ENCODE measurements around the gene VPS39.
A peak's percentile ranks its signal among the peaks of the same experiment; 100 is the strongest.

The VPS39 gene

GRCh38 chr15:42157981-42158765 lies 49.9 kb downstream of the VPS39 start:
- peak; percentile 9 for DNase-seq

DNA sequence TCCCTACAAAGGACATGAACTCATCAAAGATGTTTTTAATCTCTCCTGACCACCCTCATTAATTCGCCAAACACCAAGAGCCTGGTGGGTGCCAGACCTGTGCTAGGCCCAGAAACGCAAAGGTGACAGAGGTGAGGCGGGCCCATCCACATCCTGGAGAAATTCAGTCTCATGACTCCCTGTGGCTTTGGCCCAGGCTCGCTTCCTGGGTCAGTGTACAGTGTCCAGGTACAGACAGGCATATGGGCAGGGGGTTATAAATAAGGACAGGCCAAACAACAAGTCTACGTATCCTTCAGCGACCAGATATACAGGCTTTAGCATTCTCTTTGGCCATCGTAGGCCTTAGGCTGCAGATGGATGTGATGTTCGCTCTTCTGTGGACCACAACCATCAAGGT lies 50.7 kb downstream of the VPS39 start:
- DNase-seq, result no peak

GRCh38 chr15:42156243-42156922 lies 51.7 kb downstream of the VPS39 start, which contains the start of gene PLA2G4F:
TSS of gene PLA2G4F (minus strand) at chr15:42156636. CDS start at chr15:42156549, 87 bp downstream.
- DNase-seq, result no peak

DNA sequence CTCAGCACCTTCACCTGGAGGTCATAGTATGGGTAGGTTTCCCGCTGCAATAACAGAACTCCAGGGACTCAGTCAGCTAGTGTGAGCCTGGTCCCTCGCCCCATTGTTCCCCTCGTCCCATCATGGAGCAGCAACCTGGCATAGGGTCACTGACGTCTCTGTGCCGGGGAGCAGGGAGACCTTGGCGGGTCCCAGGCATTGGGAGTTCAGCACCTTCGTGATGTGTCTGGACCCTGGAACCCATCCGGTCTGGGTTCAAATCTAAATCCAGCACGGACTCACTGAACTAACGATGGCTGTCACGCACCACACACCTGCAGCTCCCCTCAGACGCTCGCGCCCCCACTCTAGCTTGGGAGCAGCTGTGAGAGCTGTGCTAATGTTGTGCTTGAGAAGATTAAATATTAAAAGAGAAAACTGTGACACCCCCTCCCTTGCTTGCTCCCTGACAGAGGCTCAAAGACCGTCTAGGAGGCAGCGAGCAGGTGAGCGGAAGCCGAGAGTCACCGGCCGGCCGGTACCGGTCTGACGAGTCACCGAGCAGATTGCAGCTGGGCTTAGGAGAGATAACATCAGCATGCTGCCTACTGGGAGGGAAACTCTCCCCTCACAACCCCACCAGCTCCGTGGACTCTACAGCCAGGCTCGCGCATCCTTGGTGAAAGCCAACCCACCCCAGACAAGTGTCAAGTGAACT lies 52.4 kb downstream of the VPS39 start:
- no peak for DNase-seq

- DNase-seq, result no peak
Observed at GRCh38 chr15:42154956-42155355, 53.1 kb downstream of the VPS39 start.

GRCh38 chr15:42154212-42154941 lies 53.7 kb downstream of the VPS39 start:
- DNase-seq, result peak; percentile 82

GRCh38 chr15:42153874-42154211 lies 54.3 kb downstream of the VPS39 start:
- DNase-seq, result no peak

- no peak for DNase-seq
Observed at GRCh38 chr15:42152921-42153698, 55.0 kb downstream of the VPS39 start.

GRCh38 chr15:42152196-42152920 lies 55.7 kb downstream of the VPS39 start:
- no peak for DNase-seq

DNA sequence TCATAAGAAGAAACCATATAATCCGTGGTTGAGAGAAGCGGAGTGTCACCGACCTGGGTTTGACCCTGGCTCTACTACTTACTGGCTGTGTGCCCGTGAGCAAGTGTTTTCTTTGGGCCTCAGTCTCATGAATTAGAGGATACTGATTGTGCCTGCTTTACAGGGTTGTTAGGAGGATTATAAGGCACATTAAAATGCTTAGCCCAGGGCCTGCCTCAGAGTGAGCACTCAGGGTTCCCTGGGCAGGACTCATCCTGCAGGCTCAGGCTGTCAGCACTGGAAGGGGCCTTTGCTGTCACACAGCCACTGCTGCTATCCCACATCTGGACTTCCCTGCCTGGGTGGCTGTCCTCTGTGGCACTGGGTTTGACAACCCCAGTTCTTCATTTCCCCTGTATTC lies 56.4 kb downstream of the VPS39 start:
- DNase-seq, result no peak

- DNase-seq, result no peak
Observed at GRCh38 chr15:42151141-42151561, 57.0 kb downstream of the VPS39 start.

DNA sequence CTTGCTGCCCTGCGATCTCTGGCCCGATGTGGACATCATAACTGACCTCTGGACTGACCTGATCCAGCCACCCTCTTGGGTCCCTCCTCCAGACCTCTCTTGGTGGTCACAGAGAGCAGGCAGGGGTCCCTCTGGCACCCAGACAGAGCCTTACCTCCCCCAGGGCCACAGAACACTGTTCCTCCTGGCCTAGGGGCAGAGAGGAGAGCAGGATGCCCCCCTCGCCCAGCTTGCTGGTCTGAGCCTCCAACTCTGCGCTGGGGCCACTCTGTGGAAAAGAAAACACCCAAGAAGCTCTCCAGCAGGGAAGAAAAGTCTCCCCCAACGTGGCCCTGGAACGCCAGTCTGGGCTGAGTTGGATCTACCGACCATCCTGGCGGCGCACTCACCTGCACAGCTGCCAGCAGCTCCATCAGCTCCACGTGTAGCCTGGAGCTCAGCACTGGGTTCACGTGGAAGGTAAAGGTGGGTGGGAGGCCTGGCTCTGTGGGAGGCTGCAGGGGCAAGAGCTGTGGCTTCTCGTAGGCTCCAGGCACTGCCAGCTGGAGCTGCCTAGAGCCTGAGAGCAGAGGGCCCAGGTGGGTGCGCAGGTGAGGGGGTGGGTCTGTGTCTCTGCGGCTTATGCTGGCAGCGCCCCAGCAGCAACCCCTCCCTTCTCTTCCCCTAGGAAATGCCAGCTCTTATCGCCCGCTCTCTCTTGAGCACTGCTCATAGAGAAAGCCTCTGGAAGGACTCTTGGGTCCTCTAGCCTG lies 57.7 kb downstream of the VPS39 start:
- DNase-seq, result no peak

GRCh38 chr15:42149493-42150218 lies 58.4 kb downstream of the VPS39 start:
- no peak for DNase-seq

DNA sequence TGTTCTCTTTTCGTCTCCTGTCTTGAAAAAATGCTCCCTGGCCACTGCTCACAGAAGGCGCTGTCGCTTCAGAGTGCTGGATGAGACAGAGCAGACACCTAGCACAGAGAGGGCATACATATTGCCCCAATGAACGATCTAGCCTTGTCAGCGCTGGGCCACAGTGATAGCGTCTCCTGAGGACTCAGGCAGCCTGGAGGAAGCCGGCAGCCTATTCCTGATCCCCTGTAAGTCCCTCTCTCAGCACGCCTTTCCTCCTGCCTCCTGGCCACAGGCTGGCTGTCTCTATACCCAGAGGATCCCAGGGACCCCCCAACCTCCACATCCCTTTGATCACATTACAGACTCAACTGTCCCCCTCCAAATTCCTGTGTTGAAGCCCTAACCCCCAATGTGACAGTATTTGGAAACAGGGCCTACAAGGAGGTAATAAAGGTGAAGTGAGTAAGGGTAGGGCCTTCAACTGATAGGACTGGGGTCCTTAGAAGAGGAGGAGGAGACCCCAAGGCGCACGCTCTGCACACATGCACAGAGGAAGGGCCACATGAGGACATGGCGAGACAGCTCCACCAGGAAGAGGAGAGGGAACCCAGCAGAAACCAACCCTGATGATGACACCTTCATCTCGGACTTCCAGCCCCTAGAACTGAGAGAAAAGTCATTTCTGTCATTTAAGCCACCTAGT lies 59.2 kb downstream of the VPS39 start:
- no peak for DNase-seq

DNA sequence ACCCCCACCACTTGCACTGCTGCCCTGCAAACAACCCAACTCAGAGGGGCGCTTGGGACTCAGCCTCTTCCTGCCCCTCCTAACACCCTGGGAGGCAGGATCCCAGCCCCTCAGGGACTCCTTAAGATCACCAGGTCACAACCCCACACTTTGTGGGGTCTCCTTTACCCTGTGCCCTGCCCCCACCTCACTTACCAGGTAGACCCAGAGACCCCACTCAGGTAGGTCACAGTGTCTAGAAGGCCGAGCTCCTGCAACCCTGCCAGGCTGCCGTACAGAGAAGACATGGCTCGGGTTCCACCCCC lies 60.7 kb downstream of the VPS39 start:
- DNase-seq, result no peak

DNA sequence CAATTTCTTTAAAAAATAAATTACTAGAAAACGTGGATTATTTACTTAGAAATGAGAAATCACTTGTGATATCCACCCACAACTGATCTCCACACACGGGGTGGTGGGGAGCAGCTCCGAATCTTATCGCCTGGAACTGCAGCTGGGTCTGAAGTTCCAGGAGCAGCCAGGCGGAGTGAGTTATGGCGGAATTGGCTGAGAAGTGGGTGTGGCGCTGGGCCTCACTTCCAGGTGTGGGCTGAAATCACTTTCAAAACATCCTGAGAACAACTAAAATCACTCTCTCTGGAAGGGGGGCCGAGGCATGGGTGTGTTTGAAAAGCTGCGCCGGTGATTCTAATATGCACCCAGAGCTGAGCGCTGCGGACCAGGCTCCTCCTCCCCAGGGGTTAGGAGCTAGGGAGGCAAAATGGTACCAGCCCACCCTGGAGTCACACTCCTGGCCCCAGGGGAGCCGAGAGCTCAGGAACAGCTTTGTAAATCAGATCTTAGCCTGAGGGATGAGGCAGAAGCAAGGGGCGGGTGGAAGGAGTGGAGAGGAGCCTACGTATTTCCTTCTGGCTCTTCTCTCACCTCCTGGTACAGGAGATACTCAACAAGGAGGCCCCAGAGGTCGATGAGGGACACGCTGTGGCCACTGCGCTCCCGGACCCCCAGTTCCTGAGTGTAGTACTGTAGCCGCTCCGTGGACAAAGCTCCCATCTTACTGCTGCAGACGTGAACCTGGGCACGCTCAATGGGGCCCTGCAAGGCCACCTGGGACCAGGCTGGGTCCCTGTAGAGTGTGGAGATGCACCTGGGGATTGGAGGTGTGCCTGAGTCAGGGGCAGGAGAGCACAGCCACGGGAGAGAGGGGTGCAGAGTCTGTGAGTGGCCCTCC lies 61.3 kb downstream of the VPS39 start:
- DNase-seq, result no peak

DNA sequence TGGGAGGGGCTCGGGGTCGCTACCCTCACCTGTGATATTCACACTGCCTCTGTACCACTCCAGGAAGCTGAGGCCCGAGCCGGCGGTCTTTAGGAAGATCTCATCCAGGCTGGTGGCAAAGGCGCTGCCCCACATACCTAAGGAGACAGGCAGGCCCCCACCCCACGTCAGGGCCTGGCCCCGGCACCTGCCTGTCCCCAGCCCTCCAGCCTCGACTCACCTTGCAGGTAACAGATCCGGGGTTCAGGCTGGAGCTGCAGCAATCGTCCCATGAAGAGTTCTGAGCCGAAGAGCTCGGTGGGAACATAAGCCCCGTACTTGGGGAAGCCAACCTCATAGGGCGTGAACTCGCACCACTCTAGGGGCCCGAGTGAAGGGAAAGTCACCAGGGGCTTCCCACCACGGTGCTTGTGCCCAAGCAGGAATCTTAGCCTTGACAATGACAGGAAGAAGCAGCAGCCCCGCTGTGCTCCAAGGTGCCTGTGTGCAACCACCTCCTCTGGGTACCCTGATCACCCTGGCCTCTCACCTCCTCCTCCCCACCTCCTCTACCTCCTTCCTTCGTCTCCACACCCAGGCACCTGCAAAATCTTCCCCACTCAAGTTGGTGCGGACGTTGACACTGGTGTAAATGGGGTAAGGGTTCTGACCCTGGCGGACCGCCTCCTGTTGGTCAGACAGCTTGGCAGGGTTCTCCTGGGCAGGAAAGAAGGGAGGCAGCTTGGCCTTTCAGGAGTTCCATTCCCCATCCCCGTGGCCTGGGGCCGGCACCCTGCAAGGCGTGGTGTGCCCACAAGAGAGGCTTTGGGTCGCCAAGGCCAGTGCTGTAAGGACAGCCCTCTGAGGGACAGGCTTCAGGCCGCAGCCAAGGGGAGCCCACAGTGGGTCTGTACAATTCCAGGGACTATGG lies 62.3 kb downstream of the VPS39 start:
- DNase-seq, result no peak

Data from kidney glomerular epithelial cell (primary cell).